HG02763 (cell line): ENCODE data around the gene COL5A2.

ENCODE experiments used
- ATAC-seq: cut with Tn5 transposase; IDR thresholded peaks from one replicate; pipeline ENCODE4 v1.9.1; 2021; ENCODE audit warnings: mild to moderate bottlenecking, moderate library complexity; ENCODE audit not compliant: unreplicated experiment

COL5A2 gene

DNA sequence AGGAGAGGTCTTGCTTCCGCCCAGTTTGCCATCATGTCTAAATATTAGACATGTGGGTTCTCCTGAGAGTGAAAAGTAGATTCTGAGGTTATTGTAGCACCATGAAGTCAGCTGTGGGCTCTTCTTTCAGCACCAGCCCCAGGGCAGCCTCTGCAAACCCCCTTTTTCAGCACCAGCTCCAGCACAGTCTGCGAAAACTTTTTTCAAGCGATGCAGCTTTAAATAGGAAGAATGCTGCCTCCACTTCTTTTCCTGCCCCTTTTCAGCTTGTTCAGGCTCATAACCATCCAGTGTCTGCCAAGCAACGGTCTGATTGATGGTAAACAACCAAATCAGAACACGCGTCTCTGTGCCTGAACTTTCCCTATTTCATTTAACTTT, at the start of gene COL5A2:
Gene COL5A2, minus strand, starts transcription at position 192 of the 381 bp plus-strand sequence. Its CDS starts 157 bp downstream, at position 35.
- ATAC-seq = no peak

DNA sequence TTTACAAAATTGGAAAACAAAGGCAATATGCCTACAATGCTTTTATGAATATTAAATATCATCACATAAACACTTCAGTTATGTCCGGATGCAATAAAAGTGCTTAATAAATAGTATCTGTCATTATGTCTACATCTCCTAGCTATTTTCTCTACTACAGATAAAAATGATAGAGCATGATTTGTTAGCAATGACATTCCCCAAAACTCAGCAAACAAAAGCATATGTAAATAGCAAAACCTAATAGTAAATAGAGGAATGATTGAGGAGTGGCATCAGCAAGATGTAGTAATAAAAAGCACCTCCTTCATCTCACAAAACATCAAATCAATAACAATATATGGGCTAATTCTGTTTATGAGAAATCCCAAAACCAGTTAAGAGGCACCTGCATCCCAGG, 46.5 kb upstream of the COL5A2 start:
- no peak for ATAC-seq

DNA sequence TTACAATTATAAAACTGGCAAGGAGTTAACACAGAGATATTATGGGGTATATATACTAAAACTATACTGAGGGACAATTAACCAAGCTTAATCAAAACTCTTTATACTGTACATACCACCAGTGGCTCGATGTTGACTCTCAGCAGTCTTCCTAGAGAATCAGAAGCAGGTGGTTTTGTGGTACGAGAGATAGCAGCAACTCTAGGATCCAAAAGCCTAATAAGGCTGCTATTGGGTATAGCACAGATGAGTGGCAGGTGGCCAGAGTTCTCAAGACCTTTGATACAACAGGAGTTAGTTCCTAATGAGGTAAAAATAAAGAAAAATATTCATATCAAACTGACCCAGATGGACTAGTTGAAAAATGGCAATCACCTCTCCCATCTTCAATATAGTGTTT, 45.5 kb upstream of the COL5A2 start:
- ATAC-seq = no peak

DNA sequence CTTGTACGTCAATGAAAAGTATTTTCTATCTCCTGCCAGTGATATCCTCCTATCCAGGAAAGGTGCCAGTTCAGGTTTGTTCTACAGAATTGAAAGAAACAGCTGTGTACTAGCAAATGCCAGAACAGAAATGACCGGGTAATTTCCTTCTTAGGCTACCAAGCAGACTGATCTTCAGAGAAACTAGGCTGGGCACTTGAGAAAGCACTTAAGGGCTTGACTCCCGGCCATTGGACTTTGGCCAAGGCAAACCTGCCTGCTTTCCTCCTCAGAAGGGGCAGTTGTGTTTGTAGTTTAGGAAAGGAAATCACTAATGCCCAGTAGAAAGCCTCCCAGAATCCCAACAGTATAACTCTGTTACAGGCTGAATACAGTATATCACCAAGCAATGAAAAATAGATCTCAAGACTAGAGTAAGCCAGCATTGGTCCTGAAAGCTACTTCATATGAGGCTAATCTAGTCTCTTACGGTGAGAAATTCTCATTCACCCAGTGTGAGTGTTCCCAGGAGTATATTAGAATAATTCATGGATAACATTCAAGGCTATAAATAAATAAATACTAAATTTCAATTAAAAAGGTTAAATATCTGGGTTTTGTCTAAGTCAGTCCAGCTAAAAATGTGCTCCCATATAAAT, 43.0 kb upstream of the COL5A2 start:
- no peak for ATAC-seq

DNA sequence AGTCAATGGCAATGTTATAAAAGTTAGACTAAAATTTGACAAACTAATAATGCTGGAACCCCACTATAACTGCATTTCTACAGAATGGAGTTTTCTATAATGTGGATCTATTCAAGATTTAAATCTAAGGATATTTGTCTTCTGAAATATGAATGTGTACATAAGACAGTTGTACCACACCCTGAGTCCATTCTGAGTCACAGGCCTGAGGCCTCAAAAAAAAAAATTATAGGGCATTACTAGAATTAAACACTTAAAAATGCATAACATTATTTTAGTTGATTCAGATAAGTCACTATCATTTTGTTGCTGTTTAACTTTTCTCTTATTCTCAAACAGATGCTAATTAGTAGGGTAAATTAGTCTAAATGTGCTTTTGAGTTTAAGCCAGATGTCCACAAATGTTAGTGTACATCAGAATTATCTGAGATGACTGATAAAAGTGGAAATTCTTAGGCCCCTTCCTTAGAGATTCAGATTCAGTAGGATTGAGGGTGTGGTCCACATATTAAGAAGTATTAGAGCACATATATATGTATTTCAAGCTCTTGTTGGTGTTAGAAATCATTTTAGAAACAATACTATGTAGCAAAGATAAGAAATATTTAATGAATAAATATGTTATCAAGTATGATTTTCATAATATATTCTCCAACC, 42.4 kb upstream of the COL5A2 start:
- no peak for ATAC-seq

DNA sequence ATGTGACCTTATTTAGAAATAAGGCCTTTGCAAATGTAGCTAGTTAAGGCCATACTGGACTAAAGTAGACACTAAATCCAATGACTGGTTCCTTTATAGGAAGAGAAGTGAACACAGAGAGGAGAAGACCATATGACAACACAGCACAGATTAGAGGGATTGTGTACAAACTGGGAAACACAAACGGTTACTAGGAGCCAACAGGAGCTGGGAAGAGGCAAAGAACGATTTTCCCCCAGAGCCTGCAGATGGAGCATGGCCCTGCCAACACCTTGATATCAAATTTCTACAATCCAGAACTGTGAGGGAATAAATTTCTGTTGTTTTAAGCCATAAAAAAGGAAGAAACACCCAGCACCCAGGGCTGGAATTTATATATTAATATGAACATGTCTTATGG, 38.7 kb upstream of the COL5A2 start:
- ATAC-seq = no peak

DNA sequence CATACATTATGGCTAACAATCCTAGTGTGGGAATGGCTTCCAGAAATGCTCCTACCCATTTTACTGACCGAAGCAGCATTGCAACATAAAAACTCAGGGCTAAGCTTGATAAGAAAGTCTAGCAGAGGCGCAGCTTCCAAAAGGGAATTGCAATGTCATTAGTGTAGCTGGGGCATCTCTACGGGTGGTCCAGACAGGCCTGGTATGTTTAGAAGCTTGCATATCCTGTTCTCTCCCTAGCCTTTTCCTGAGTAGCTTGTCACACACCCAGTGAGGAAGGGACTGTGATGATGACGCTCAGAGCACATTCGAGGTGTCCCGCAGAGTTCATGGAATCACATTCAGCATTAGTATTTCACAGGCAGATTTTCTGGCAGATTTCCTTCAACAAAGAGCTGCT, 38.0 kb upstream of the COL5A2 start:
- ATAC-seq = no peak

DNA sequence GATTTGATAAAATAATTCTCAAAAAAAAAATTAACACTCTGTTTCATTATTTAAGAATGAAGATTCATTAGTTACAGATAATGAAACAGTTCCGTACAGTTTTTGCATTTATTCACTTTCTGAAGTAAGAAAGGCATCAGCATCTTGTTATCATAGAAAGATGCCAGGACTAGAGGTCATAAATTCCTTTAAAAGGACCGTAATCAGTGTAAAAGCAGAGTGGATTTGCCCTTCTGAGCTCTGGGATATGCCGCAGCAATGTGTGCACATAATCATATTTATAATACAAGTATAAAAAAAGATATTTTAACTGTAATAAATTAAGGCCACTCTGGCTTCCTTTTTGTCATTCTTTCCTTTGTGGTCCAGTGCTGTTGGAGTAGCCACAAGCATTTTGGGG, 37.5 kb upstream of the COL5A2 start:
- no peak for ATAC-seq

DNA sequence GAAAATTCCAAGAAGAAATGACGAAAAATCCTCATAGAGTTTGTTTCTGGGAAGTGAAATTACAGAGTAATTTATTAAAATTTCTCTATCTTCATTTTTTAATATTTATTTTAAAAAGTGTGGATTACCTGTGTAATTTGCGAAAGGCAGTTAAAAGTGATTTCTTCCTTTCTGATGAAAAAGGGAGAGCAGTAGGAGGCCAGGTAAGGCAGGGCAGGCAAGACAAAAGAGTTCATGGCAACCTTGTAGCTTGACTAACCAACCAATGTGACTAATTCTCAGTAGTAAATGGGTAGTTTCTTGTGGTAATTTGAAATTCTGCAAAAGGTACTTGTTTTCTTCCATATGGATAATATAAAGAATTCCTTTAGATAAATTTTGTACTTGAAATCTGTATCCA, 34.9 kb upstream of the COL5A2 start:
- ATAC-seq = no peak

DNA sequence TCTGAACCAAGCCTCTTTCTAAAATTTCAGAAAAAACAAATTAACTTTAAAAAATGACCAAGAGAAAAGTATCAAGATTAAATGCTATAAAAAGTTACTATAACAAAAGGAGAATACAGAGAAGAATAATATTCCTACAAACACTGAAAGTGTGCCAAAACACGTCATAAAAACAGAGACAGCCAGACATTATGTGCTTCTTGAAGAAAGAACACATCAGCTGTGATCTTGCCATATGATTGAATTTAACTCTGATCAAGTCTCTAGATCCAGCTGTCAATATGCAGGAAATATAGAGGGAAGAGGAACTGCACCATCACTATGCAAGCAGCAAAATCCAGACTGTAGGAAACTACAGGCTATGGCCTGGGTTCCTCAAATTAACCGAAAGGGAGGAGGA, 33.7 kb upstream of the COL5A2 start:
- no peak for ATAC-seq

DNA sequence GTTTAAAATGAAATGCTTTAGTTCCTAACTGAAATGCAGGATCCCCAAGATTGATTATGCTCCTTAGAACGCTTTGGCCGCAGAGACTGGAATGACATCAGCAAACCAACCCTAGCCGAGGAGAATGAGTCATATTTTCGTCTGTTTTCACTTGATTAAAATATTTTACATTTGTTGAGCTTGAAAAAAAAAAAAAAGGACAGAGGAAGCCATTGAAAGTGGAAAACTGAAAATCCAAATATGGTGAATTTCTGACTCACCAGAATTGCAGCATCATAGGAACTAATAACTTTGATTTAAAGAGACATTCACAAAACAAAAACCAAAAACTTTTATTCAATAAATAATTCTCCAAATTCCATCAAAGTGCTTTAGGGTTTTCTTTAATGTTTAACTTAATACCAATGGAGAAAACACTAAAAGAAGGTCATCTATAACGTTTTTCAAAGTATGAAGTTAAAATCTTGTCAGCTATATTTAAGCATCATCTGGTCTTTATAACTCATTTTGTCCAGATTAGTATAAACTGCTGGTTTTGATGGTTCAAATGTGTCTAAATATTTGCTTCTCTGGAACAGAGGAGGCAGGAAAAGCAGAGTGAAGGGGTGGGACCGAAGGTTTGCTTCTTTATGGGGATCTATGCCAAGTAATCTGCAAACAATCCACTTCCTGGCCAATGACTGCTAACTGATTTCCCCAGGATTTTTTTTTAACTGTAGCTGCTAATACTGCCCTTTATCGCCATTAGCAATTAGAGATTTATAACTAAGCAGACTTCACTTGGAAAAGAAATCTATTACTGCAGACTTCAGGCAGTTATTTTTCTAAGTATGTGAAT, 30.9 kb upstream of the COL5A2 start:
- ATAC-seq = no peak

DNA sequence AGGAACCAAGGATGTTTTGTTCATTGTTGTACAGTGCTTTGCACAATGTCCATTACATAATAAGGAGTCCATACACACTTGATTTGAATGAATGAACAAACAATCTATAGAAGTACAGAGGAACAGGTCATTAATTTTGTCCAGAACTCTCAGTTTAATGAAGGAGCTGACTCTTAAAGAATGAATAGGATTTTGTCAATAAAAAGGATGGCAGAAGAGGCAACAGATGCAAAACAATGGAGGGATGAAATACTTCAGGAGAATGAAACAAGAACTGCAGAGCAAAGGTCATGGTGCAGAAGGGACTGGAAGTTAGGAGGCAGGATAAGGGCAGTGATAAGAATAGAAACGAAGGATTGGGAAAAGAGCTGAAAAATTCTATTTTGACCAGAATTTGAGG, 28.7 kb upstream of the COL5A2 start:
- ATAC-seq = no peak

DNA sequence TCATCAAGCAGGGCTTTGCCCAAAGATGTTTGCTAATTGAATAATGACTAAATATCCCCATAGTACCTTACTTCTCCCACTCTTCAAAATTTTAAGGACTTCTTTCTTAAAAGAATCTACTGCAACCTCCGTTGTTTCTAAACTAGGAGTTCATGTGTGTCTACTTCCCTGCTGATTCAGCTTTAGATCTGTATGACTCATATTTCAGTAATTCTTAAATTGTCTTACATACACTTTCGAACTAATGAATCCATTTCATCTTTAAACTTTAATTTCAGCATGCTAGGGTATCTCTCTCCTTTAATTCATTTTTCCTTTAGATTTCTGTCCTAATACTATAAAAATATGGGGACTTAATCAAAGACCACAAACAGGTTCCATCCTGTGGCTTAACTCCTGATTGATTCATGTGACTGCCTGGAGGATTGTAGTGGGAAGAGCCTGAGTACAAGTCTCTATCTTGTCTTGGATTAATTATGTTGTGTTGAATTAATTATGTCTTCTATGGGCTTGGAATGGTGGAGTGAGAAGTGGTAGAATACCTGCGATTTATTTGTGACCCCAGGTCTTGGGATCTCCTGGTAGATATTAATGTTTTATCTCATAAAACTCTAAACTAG, 24.9 kb upstream of the COL5A2 start:
- no peak for ATAC-seq

DNA sequence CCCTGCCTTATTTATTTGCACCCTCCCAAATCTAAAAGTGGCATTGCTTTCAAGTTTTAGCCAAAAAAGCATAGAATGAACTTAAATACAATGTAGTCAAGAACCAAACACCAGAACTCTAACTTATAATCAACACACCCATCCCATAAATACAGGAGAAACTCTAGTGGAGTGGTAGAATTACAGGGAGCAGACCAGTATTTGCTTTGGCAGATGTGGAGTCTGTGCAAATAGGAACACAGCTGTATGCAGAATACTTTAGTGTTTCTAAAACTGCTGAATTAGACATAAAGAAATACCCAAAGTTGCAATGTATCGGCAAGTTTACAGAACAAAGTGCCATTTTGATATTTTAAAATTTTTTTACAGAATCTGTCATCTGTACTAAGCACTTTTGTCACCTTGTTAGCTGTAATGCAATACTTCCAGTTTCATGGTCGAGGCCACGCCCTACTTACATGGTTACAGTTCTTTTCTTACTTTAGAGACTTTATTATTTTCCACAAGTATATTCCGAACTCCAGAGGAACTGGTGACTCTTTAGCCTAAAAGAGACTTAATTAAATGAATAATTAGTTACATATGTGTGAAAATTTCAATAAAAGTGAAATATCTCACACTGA, 23.7 kb upstream of the COL5A2 start:
- no peak for ATAC-seq

DNA sequence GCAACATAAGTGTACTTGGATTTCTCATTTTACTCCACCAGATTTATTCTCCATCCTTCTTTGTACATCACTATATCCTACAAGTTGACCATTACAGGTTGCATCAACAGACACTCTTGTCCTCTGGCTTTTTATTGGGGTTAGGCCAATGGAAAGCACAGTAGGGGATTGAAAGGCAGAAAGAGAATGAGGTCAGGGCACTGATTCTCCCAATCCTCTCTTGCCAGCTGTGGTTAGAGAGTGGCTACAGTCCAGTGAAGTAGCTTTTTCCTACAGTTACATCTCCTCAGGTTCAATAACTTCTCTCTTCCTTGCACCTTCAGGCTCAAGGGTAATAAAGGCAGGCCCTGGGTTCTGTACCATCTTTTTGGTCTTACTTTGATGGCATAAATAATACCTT, 20.2 kb upstream of the COL5A2 start:
- no peak for ATAC-seq

DNA sequence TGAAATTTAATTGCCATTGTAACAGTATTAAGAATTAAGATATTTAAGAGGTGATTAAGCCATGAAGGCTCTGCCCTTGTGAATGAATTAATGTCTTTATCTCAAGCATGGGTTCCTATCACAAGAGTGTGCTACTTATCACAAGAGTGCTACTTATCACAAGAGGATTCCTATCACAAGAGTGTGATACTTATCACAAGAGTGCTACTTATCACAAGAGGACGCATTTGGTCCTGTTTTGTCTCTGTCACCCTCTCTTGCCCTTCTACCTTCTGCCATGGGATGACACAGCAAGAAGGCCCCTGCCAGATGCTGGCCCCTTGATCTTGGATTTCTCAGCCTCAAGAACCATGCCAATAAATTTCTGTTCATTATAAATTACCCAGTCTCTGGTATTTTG, 13.2 kb upstream of the COL5A2 start:
- no peak for ATAC-seq

DNA sequence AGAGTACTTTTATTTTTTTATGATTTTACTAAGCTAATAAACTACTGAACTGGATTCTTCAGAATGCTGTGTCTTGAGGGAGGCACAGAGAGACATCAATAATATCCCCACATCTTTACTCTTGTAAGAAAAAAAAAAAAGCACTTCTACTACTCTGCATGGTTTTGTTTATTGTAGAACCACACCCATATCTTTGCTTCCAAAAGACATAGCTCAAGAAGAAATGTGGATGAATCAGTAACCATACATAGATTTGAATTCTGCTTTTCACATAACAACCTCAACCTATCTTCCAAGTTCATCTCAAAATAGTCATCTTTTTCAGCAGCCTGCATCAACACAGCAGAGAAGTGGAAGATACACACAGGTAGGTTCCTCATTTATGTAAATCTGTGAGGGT, 12.2 kb upstream of the COL5A2 start:
- ATAC-seq = no peak

DNA sequence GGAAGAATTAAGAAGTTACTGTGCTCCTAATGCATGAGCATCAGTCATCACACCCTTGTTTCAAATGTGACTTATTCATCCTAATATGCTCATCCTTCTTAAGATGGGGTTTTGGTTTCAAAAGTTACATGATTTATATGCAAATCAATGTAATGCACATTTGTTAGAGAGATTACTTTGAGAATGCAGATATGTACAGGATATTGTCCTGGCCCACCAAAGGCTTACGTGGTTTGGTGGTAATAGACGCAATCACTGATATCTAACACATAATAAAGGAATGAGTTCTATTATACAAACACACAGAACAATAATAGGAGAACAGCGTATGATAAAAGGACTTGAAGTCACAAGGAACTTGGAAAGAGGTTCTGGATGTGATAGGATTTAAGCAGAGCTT, 11.1 kb upstream of the COL5A2 start:
- no peak for ATAC-seq

DNA sequence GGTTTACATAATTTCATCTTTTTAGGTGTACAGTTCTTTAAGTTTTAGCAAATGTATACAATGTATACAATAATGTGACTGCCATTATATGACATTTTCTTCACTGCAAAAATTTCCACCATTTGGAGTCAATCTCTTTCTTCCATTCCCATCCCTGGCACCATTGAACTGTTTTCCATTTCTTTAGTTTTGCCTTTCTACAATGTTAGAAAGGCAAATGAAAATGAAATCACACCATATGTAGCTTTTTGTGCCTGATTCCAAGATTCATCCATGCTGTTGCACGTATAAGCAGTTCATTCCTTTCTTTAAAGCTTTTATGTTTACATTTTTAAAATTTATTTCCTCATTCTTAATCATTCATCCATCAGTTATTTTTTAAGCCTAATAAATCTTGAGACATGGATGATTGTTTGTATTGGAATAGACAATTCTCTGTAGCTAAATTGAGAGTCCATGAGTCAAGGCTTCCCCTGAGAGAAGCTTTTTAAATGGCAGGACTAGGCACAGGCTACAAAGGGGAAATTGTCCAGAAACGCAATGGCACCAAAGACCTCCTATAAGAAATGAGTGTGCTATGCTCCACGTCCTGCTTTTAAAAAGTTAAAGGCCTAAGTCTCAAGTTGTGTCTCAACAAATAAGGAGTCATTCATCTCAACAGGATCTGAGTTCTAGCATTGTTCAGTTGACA, 8.7 kb upstream of the COL5A2 start:
- ATAC-seq = no peak

DNA sequence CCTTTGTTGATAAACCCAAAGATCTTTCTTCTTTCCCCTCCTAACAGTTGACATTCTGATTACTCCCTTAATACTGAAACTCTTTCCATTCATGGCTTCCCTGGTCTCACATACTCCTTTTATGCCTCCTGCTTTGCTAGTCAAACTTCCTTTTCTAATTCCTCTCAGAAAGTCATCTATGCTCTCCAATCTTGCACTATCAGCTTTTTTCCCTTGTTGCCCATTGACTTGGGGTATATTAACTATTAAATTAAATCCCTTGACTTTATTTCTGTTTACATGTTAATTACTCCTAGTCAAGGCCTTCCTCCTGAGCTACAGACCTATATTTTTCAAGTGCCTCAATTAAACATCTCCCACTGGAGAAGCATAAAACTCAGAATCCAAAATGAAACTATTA, 3.6 kb upstream of the COL5A2 start:
- ATAC-seq = no peak

DNA sequence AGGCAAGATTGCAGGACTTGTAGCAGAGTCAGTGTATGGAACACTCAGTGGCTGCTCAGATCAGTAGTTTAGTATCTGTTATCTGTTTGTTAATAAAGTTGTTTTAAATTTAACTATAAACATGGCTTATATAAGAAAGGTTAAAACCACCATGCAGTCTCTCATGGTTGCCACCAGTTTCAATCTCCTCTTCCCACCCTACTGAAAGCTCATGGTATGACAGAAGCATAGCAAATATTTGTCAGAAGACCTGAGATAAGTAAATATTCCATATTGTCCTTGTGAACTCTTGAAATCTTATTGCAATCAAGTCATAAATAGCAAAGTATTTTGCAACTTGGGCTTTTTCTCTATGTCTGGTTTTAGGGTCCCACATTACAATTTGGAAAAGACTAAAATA, 2.1 kb upstream of the COL5A2 start:
- no peak for ATAC-seq
